Measurements from ENCODE around the gene MED15. TPM values are rescaled to one million over a fixed set of nuclear protein-coding genes. Genes with fewer than 3 reads are reported as not detected.

Gene MED15
- total and polyA plus RNA-seq, 7 donors = 25.8 to 86.8 (median 37.5) TPM

DNA sequence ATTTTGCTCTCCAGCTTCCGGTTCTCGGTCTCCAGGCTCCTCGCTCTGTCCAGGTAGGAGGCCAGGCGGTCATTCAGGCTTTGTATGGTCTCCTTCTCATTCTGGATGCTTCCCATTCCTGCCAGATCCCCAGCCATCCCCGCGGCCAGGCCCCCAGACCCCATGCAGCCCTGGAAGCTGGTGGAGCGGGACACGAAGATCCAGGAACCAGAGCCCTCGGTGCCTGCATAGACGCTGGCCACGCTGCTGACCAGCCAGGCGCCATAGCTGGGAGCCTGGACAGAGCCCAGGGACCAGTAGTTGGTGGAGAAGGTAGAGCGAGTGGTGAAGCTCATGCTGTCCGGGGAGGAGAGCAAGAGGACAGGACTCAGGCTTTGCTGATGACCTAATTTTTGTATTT, 23.6 kb upstream of the MED15 start:
- H3K27ac ChIP-seq = no peak overlapping the region
- 98% methylated on average over 14 of the region's 14 CpGs for WGBS, 2 donors
- H3K27me3 ChIP-seq = no peaks in the 10 kb centered on the region
- no peak for DNase-seq
- TF ChIP-seq, protein P1, sequence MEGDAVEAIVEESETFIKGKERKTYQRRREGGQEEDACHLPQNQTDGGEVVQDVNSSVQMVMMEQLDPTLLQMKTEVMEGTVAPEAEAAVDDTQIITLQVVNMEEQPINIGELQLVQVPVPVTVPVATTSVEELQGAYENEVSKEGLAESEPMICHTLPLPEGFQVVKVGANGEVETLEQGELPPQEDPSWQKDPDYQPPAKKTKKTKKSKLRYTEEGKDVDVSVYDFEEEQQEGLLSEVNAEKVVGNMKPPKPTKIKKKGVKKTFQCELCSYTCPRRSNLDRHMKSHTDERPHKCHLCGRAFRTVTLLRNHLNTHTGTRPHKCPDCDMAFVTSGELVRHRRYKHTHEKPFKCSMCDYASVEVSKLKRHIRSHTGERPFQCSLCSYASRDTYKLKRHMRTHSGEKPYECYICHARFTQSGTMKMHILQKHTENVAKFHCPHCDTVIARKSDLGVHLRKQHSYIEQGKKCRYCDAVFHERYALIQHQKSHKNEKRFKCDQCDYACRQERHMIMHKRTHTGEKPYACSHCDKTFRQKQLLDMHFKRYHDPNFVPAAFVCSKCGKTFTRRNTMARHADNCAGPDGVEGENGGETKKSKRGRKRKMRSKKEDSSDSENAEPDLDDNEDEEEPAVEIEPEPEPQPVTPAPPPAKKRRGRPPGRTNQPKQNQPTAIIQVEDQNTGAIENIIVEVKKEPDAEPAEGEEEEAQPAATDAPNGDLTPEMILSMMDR (IDR thresholded peaks at IDR 0.05) = no peak
- no peak for TF ChIP-seq POLR2A (IDR thresholded peaks at IDR 0.05)
- no peak for TF ChIP-seq EP300 (IDR thresholded peaks at IDR 0.05)
- TF ChIP-seq POLR2AphosphoS5 (IDR thresholded peaks at IDR 0.05) = no peak
- intact Hi-C loops (cut with DNase I) = no loop called here
- peaks cover 0 to 3% (median 0%) of the 10 kb centered on the region in 4 donors for H3K36me3 ChIP-seq
- H3K4me1 ChIP-seq = no peaks in the 10 kb centered on the region
- H3K9me3 ChIP-seq = no peaks in the 10 kb centered on the region
- no peak overlapping the region for H3K4me3 ChIP-seq

GRCh38 chr22:20484948-20485683, 22.3 kb upstream of the MED15 start:
- intact Hi-C loops (cut with DNase I) = no loop called here
- no peaks in the 10 kb centered on the region for H3K4me1 ChIP-seq
- no peaks in the 10 kb centered on the region for H3K27me3 ChIP-seq
- no peak overlapping the region for H3K27ac ChIP-seq
- TF ChIP-seq POLR2A (IDR thresholded peaks at IDR 0.05) = no peak
- TF ChIP-seq, protein P1 (IDR thresholded peaks at IDR 0.05) = no peak
- no peak for TF ChIP-seq POLR2AphosphoS5 (IDR thresholded peaks at IDR 0.05)
- no peak for TF ChIP-seq EP300 (IDR thresholded peaks at IDR 0.05)
- no peak overlapping the region for H3K4me3 ChIP-seq
- H3K36me3 ChIP-seq = peaks cover 0 to 8% (median 0%) of the 10 kb centered on the region in 4 donors
- 93 to 94% methylated on average over 4 of the region's 4 CpGs for WGBS, 2 donors
- H3K9me3 ChIP-seq = no peaks in the 10 kb centered on the region
- DNase-seq = no peak

DNA sequence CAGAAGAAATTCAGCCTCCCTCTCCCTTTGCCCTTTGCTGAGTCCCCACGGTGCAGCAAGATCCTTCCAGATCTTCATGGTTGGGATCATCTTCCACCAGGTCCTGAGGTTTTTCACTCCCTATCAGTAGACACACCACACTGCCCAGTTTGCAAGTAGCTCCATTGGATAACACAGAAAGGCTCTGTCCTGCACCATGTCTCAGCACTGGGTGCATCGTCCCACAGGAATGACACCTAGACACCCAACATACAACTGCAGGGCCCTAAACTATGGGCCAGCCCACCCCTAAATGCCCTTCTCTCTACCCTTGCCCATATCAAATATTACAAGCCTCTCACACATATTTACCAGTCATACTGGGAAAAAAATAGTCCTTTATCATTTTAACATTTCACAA, 21.2 kb upstream of the MED15 start:
- Histone ChIP-seq H3K4me3 (no peak overlapping the region), H3K27me3 (no peaks in the 10 kb centered on the region), H3K36me3 (peaks cover 0 to 8% (median 0%) of the 10 kb centered on the region in 4 donors), H3K9me3 (no peaks in the 10 kb centered on the region), H3K27ac (no peak overlapping the region), H3K4me1 (no peaks in the 10 kb centered on the region)
- WGBS, 2 donors = 91 to 93% methylated on average over 2 of the region's 2 CpGs
- TF ChIP-seq, protein P1 (IDR thresholded peaks at IDR 0.05) = no peak
- TF ChIP-seq POLR2AphosphoS5 (IDR thresholded peaks at IDR 0.05) (no peak), EP300 (IDR thresholded peaks at IDR 0.05) (no peak), POLR2A (IDR thresholded peaks at IDR 0.05) (no peak)
- DNase-seq = no peak
- intact Hi-C loops (cut with DNase I) = no loop called here

- DNase-seq = no peak
- H3K27ac ChIP-seq = no peak overlapping the region
- peaks cover 0 to 8% (median 0%) of the 10 kb centered on the region in 4 donors for H3K36me3 ChIP-seq
- TF ChIP-seq POLR2A (IDR thresholded peaks at IDR 0.05) = no peak
- TF ChIP-seq, protein P1 (IDR thresholded peaks at IDR 0.05) = no peak
- TF ChIP-seq POLR2AphosphoS5 (IDR thresholded peaks at IDR 0.05) = no peak
- no peak for TF ChIP-seq EP300 (IDR thresholded peaks at IDR 0.05)
- no peak overlapping the region for H3K4me3 ChIP-seq
- H3K9me3 ChIP-seq = no peaks in the 10 kb centered on the region
- H3K4me1 ChIP-seq = peaks cover 0 to 11% (median 3%) of the 10 kb centered on the region in 4 donors
- intact Hi-C loops (cut with DNase I) = no loop called here
- no peaks in the 10 kb centered on the region for H3K27me3 ChIP-seq
- 95% methylated on average over 2 of the region's 2 CpGs for WGBS, 2 donors
Observed at GRCh38 chr22:20487715-20488114, 19.7 kb upstream of the MED15 start.

Data from sigmoid colon (tissue), 7 donors.